ENCODE data around the gene CYP11A1.

CYP11A1 gene

GRCh38 chr15:74384566-74384880 is 17.1 kb upstream of the CYP11A1 start:
- H3K4me3 ChIP-seq (replicated peaks; ENCODE audit: low read depth, low read length) = no peak overlapping the region
- no peak for DNase-seq (ENCODE audit: extremely low read depth, low read depth)
- no peak for TF ChIP-seq CTCF (IDR thresholded peaks at IDR 0.05; ENCODE audit: low read depth, low read length, missing control alignments)

DNA sequence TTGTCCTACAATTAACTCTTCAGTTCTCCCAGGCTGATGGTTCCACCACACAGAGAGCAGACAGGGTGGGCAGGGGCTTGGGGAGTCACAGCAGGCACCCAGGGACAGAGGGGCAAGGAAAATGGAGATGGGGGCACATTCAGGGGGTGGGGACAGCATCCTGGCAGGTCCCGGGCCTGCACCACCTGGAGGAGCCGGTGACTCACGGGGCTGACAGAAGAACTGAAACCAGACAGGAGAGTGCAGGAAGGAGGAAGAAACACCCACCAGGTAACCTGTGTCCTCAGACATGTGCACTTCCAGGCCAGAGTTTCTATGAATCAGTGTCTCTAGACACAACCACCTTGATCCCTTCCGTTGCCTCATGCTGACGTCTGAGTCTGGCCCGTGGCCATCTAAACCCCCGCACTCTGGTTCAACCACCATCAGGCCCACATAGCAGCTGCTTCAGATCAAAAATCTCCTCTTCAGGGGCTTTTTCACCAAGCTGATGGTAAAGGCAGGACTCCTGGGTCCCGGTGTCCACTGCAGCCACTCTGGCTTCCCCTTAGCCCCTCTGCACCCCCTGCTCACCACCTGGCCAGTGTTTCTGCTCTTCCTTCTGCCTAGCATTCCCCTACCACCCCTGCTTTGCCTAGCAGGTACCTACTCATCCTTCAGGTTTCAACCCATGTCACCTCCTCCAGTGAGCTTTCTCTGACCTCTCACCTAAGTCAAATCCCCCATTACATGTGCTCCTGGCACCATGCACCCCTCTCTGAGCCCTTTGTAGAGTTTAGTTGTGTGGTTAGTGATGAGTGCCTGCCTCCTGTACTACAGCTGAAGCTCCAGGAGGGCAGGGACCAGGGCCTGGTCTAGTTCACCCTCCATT is 16.5 kb upstream of the CYP11A1 start:
- no peak for TF ChIP-seq CTCF (IDR thresholded peaks at IDR 0.05; ENCODE audit: low read depth, low read length, missing control alignments)
- no peak overlapping the region for H3K4me3 ChIP-seq (replicated peaks; ENCODE audit: low read depth, low read length)
- DNase-seq (ENCODE audit: extremely low read depth, low read depth) = no peak

GRCh38 chr15:74383286-74383685 is 15.8 kb upstream of the CYP11A1 start:
- TF ChIP-seq CTCF (IDR thresholded peaks at IDR 0.05; ENCODE audit: low read depth, low read length, missing control alignments) = no peak
- no peak overlapping the region for H3K4me3 ChIP-seq (replicated peaks; ENCODE audit: low read depth, low read length)
- DNase-seq (ENCODE audit: extremely low read depth, low read depth) = no peak

DNA sequence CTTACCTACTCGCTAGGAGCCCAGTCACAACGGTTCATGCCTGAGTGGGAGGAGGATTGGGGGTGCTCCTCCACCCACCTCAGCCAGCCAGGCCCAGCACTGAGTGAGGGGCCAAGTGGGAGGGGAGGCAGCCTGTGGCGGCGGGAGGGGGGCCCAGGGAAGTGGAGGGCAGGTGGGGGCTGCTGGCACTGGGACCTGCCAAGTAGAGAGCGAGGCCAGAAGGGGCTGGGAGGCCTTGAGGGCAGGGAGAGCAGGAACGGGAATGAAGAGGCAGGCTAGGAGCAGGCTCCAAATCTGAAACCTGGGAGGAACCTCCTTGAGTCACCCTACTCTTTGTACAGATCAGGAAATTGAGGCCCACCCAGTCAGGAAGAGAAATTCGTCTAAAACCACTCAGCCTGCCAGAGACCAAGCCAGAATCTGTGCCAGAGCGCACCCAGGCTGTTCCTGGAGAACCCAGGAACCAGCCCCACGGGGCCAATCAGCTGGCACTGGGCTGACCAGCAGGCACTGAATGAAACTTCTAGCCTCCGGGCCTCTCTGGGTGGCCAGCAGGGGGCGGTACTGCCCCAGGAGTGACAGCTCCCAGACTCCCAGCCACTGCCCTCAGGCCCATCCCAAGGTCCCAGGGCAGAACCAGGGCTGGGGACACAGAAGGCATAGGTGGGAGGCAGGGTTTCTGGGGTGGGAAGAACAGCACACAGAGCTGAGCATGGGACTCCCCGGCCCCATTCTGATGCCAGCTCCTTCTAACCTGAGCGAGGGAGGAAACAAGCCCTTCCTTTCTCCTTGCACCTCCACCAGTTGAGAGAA is 14.8 kb upstream of the CYP11A1 start:
- no peak overlapping the region for H3K4me3 ChIP-seq (replicated peaks; ENCODE audit: low read depth, low read length)
- TF ChIP-seq CTCF (IDR thresholded peaks at IDR 0.05; ENCODE audit: low read depth, low read length, missing control alignments) = peak; percentile 96
- peak; percentile 52 for DNase-seq (ENCODE audit: extremely low read depth, low read depth)

GRCh38 chr15:74381481-74381880 is 14.0 kb upstream of the CYP11A1 start:
- TF ChIP-seq CTCF (IDR thresholded peaks at IDR 0.05; ENCODE audit: low read depth, low read length, missing control alignments) = no peak
- no peak overlapping the region for H3K4me3 ChIP-seq (replicated peaks; ENCODE audit: low read depth, low read length)
- DNase-seq (ENCODE audit: extremely low read depth, low read depth) = no peak

GRCh38 chr15:74381190-74381453 is 13.7 kb upstream of the CYP11A1 start:
- H3K4me3 ChIP-seq (replicated peaks; ENCODE audit: low read depth, low read length) = no peak overlapping the region
- DNase-seq (ENCODE audit: extremely low read depth, low read depth) = no peak
- no peak for TF ChIP-seq CTCF (IDR thresholded peaks at IDR 0.05; ENCODE audit: low read depth, low read length, missing control alignments)

All from HFF-Myc (cell line).